GM21515 (cell line): ENCODE measurements around the gene TRPC5OS.

Source experiments
- ATAC-seq: cut with Tn5 transposase; IDR thresholded peaks from one replicate; pipeline ENCODE4 v1.9.1; 2021; ENCODE audit not compliant: unreplicated experiment

Gene TRPC5OS

DNA sequence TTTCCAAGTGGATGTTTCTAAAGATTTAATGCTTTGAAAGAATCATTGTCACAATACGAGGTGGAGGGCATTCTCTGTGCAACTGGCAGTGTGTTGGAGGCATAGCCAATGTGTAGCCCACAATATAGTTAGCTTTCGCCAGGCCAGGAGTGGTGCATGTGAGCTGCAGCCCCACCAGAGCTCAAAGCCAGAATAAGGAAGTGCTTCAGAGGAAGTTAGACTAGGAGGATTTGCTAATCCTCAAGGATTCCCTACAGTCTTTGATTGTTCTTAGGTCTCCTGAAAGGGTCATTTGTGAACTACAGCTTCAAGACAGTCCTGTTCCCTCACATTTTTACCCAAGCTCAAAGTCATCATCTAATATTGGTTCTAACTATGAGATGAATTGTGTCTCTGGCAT lies 16.4 kb downstream of the TRPC5OS start:
- ATAC-seq = no peak

DNA sequence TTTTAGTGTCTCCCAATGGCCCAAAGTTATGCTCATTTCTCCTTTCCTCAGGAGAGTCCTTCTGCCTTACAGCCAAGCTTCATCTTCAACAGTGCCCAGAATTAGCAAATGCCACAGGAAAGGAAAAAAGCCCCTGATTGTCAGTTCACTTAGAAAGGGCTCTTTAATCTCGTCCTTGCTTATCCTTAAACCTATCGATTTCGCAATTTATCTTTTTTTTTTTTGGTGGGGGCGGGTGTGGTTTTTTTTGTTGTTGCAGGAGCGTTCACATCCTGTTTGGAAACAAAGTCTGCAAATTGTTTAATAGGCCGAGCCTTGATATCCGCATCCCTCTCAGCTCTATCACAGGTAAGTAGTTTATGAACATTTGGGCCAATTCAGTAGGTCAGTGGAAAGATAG lies 20.2 kb downstream of the TRPC5OS start:
- no peak for ATAC-seq

DNA sequence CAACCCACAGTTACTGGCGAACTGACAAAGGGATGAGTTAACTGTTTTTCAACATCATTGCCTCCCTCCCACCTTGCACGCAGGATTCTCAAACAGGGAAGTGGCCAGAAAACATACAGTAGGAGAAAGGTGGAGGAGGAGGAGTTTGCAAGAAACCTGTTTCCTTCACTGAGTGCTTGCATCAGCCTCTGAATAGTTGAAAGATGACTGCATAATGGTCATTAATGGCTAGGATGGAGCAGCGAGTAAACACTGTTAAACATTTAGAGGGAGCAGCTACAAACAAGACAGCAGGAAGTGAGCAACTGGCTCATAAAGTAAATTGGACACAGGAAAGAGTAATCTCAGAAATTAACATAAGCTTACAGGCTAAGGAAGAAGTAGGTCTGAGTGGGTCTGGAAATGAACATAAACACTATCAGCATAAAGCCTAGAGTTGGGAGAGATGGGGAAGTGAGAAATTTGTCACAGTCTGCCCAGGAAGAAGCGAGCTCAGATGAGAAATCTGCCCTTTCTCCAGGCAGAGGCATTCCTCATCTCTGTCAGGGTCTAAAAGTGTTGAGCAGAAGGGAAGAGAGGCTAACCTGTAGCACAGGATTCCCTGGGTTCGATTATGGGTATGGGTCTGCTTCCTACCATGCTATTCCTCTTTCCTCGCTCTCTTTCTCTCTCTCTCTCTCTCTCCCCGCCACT lies 38.6 kb downstream of the TRPC5OS start:
- no peak for ATAC-seq

DNA sequence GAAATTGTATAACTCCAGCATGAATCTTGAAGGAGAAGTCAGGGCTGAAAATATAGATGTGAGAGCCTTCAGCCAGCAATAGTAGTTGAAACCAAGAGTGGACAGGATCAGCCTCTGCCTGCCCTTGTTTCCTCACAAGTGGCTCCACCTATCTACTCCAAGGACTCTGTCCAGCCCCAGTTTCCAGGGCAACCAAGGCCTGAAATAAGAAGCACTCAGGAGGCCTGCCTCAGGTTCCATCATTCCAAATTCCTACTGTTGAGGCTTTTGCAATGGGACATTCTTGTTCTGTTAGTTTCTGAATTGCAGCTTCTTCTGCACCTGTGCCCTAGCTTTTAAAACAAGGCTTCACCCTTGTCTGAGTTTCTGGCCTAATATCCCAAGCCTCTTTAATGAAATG lies 41.6 kb downstream of the TRPC5OS start:
- ATAC-seq = no peak

DNA sequence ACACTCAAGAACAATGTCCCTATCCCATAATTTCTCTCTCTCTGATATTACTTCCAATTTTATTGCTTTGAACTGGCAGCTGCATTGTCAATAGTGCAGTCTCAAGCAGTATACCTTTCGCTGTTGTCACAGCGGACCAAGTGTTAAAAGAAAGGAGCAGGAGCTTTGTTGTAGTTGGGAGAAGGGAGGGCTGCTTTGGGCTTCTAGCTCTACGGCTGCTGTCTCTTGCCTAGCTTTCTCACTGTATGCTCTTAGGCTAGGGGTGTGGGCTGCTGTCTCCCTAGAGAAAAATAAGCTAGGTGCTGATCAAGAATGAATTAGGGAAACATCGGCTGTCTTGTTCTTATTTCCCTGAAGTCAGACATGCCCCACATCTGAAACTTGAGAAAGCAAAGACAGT lies 52.5 kb downstream of the TRPC5OS start:
- ATAC-seq = no peak
